ENCODE data around the gene KLF15.

DNA sequence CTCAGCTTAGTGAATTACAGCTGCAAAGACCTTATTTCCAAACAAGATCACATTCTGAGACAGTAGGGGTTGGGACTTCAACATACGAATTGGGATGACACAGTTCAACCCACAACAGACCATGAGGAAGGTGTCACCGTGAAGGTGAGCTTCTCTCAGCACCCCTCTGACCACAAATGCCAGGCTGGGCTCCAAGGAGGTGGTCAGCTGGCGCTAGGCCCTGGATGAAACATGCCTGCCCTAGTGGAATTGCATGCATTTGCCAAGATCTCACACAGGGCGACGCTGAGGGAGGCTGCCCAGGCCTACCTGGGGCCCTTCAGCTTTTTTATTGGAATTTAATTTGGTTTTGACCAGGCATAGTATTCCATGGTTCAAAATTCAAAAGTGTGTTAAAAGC, 39.3 kb upstream of the KLF15 start:
- TF ChIP-seq, protein P1, sequence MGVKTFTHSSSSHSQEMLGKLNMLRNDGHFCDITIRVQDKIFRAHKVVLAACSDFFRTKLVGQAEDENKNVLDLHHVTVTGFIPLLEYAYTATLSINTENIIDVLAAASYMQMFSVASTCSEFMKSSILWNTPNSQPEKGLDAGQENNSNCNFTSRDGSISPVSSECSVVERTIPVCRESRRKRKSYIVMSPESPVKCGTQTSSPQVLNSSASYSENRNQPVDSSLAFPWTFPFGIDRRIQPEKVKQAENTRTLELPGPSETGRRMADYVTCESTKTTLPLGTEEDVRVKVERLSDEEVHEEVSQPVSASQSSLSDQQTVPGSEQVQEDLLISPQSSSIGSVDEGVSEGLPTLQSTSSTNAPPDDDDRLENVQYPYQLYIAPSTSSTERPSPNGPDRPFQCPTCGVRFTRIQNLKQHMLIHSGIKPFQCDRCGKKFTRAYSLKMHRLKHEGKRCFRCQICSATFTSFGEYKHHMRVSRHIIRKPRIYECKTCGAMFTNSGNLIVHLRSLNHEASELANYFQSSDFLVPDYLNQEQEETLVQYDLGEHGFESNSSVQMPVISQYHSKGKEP (tag by site-specific recombination; IDR thresholded peaks at IDR 0.05) = no peak
- TF ChIP-seq, protein P2, sequence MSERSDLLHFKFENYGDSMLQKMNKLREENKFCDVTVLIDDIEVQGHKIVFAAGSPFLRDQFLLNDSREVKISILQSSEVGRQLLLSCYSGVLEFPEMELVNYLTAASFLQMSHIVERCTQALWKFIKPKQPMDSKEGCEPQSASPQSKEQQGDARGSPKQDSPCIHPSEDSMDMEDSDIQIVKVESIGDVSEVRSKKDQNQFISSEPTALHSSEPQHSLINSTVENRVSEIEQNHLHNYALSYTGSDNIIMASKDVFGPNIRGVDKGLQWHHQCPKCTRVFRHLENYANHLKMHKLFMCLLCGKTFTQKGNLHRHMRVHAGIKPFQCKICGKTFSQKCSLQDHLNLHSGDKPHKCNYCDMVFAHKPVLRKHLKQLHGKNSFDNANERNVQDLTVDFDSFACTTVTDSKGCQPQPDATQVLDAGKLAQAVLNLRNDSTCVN (tag by site-specific recombination; optimal IDR thresholded peaks at IDR 0.05) = no peak
- TF ChIP-seq, protein P3, sequence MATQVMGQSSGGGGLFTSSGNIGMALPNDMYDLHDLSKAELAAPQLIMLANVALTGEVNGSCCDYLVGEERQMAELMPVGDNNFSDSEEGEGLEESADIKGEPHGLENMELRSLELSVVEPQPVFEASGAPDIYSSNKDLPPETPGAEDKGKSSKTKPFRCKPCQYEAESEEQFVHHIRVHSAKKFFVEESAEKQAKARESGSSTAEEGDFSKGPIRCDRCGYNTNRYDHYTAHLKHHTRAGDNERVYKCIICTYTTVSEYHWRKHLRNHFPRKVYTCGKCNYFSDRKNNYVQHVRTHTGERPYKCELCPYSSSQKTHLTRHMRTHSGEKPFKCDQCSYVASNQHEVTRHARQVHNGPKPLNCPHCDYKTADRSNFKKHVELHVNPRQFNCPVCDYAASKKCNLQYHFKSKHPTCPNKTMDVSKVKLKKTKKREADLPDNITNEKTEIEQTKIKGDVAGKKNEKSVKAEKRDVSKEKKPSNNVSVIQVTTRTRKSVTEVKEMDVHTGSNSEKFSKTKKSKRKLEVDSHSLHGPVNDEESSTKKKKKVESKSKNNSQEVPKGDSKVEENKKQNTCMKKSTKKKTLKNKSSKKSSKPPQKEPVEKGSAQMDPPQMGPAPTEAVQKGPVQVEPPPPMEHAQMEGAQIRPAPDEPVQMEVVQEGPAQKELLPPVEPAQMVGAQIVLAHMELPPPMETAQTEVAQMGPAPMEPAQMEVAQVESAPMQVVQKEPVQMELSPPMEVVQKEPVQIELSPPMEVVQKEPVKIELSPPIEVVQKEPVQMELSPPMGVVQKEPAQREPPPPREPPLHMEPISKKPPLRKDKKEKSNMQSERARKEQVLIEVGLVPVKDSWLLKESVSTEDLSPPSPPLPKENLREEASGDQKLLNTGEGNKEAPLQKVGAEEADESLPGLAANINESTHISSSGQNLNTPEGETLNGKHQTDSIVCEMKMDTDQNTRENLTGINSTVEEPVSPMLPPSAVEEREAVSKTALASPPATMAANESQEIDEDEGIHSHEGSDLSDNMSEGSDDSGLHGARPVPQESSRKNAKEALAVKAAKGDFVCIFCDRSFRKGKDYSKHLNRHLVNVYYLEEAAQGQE (tag by site-specific recombination; IDR thresholded peaks at IDR 0.05) = no peak
- no peak for TF ChIP-seq BCL11A (tag by site-specific recombination; IDR thresholded peaks at IDR 0.05; ENCODE audit: low read depth)
- TF ChIP-seq YY2 (tag by site-specific recombination; IDR thresholded peaks at IDR 0.05) = no peak
- TF ChIP-seq, protein P4, sequence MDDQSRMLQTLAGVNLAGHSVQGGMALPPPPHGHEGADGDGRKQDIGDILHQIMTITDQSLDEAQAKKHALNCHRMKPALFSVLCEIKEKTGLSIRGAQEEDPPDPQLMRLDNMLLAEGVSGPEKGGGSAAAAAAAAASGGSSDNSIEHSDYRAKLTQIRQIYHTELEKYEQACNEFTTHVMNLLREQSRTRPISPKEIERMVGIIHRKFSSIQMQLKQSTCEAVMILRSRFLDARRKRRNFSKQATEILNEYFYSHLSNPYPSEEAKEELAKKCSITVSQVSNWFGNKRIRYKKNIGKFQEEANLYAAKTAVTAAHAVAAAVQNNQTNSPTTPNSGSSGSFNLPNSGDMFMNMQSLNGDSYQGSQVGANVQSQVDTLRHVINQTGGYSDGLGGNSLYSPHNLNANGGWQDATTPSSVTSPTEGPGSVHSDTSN (CRISPR knock-in tag; IDR thresholded peaks at IDR 0.05) = no peak
- TF ChIP-seq, protein P5, sequence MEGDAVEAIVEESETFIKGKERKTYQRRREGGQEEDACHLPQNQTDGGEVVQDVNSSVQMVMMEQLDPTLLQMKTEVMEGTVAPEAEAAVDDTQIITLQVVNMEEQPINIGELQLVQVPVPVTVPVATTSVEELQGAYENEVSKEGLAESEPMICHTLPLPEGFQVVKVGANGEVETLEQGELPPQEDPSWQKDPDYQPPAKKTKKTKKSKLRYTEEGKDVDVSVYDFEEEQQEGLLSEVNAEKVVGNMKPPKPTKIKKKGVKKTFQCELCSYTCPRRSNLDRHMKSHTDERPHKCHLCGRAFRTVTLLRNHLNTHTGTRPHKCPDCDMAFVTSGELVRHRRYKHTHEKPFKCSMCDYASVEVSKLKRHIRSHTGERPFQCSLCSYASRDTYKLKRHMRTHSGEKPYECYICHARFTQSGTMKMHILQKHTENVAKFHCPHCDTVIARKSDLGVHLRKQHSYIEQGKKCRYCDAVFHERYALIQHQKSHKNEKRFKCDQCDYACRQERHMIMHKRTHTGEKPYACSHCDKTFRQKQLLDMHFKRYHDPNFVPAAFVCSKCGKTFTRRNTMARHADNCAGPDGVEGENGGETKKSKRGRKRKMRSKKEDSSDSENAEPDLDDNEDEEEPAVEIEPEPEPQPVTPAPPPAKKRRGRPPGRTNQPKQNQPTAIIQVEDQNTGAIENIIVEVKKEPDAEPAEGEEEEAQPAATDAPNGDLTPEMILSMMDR (tag by site-specific recombination; IDR thresholded peaks at IDR 0.05) = no peak
